ENCODE data around the gene SPR.

GRCh38 chr2:72933207-72933606, 46.0 kb downstream of the SPR start:
- no peak for TF ChIP-seq ARNT (IDR thresholded peaks at IDR 0.05)
- TF ChIP-seq CTBP1 (IDR thresholded peaks at IDR 0.05; ENCODE audit: borderline replicate concordance), result no peak
- TF ChIP-seq NFRKB (IDR thresholded peaks at IDR 0.05), result no peak
- no peak for TF ChIP-seq BHLHE40 (IDR thresholded peaks at IDR 0.05; ENCODE audit: borderline replicate concordance)
- TF ChIP-seq SP1 (IDR thresholded peaks at IDR 0.05), result no peak
- no peak for TF ChIP-seq FOXA1 (IDR thresholded peaks at IDR 0.05)
- no peak for TF ChIP-seq FOXK2 (IDR thresholded peaks at IDR 0.05)
- TF ChIP-seq ELF4 (IDR thresholded peaks at IDR 0.05), result no peak
- no peak for TF ChIP-seq FOXM1 (IDR thresholded peaks at IDR 0.05; ENCODE audit: borderline replicate concordance)
- no peak for TF ChIP-seq TARDBP (IDR thresholded peaks at IDR 0.05)
- no peak for TF ChIP-seq SUZ12 (IDR thresholded peaks at IDR 0.05)
- no peak for TF ChIP-seq LEF1 (IDR thresholded peaks at IDR 0.05; ENCODE audit: borderline replicate concordance)
- TF ChIP-seq, protein P1, sequence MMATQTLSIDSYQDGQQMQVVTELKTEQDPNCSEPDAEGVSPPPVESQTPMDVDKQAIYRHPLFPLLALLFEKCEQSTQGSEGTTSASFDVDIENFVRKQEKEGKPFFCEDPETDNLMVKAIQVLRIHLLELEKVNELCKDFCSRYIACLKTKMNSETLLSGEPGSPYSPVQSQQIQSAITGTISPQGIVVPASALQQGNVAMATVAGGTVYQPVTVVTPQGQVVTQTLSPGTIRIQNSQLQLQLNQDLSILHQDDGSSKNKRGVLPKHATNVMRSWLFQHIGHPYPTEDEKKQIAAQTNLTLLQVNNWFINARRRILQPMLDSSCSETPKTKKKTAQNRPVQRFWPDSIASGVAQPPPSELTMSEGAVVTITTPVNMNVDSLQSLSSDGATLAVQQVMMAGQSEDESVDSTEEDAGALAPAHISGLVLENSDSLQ (IDR thresholded peaks at IDR 0.05), result no peak
- no peak for TF ChIP-seq HDGF (IDR thresholded peaks at IDR 0.05; ENCODE audit: borderline replicate concordance)
